PC-9 (cell line): ENCODE results near the gene ARFGAP3. TPM values are rescaled to one million over a fixed set of nuclear protein-coding genes. Genes with fewer than 3 reads are reported as not detected.

Experiments used
- BruUV-seq: library from RNA; stranded (reverse); fragments of 400-500 nt; replicated peaks from 2 replicates; lab custom pipeline; 2021; lab: Mats Ljungman, UMichigan
- CTCF ChIA-PET: fragments of 300-600 bp; sonication (Branson Sonifier 250); formaldehyde crosslinking; loops from one replicate; lab custom pipeline; 2022; ENCODE audit warnings: antibody characterized with exemption; lab: Charles Lee
- POLR2A ChIA-PET: fragments of 300-600 bp; sonication (Branson Sonifier 250); formaldehyde crosslinking; loops from one replicate; lab custom pipeline; 2022; ENCODE audit warnings: antibody characterized with exemption; ENCODE audit not compliant: unreplicated experiment; lab: Charles Lee
- DNase-seq, 2 experiments: peaks; one replicate each; pipeline versions ENCODE4 v3.0.0 to v3.0.0-alpha.2; 2015 to 2022; ENCODE audit warnings: mixed read lengths in 1 of 2
- H2AFZ ChIP-seq: fragments of 200-600 bp; sonication (generic); 2 replicates; pipeline ENCODE4 v1.8.1; 2017; ENCODE audit warnings: antibody characterized with exemption
- H3F3A ChIP-seq: fragments of 200-600 bp; sonication (generic); 2 replicates; pipeline ENCODE4 v1.8.1; 2017; ENCODE audit warnings: antibody characterized with exemption, mild to moderate bottlenecking, low read depth; ENCODE audit not compliant: insufficient read depth
- H3K27ac ChIP-seq: fragments of 200-600 bp; sonication (generic); 2 replicates; pipeline ENCODE4 v1.6.1; 2016; ENCODE audit warnings: mixed run types
- H3K27me3 ChIP-seq: fragments of 200-600 bp; sonication (generic); 2 replicates; pipeline ENCODE4 v1.6.1; 2016; ENCODE audit warnings: low read depth, mixed run types; ENCODE audit not compliant: insufficient read depth
- H3K36me3 ChIP-seq: fragments of 200-600 bp; sonication (generic); 2 replicates; pipeline ENCODE4 v1.6.1; 2016; ENCODE audit warnings: low read depth, mixed run types
- H3K4me1 ChIP-seq: fragments of 200-600 bp; sonication (generic); replicated peaks from 2 replicates; pipeline ENCODE4 v1.6.1; 2016; ENCODE audit warnings: mixed run types; ENCODE audit not compliant: insufficient read depth
- H3K4me2 ChIP-seq: fragments of 200-600 bp; sonication (generic); 2 replicates; pipeline ENCODE4 v1.6.1; 2017; ENCODE audit warnings: mixed run types
- H3K4me3 ChIP-seq: fragments of 200-600 bp; sonication (generic); 2 replicates; pipeline ENCODE4 v1.6.1; 2016; ENCODE audit warnings: mixed run types
- H3K79me2 ChIP-seq: fragments of 200-600 bp; sonication (generic); 2 replicates; pipeline ENCODE4 v1.6.1; 2017; ENCODE audit warnings: low read depth, mixed run types
- H3K9me2 ChIP-seq: fragments of 200-600 bp; sonication (generic); 2 replicates; pipeline ENCODE4 v1.8.1; 2017; ENCODE audit warnings: mild to moderate bottlenecking; ENCODE audit not compliant: insufficient read depth
- H3K9me3 ChIP-seq: fragments of 200-600 bp; sonication (generic); 2 replicates; pipeline ENCODE4 v1.8.1; 2016; ENCODE audit warnings: low read depth; ENCODE audit not compliant: insufficient read depth
- H4K20me1 ChIP-seq: fragments of 200-600 bp; sonication (generic); 2 replicates; pipeline ENCODE4 v1.8.1; 2017; ENCODE audit not compliant: insufficient read depth
- CTCF ChIP-seq: fragments of 200-600 bp; sonication (generic); conservative IDR thresholded peaks from 2 replicates; pipeline ENCODE4 v1.6.1; 2017; ENCODE audit warnings: mixed run types, antibody characterized with exemption, mild to moderate bottlenecking, moderate library complexity
- EZH2 ChIP-seq: fragments of 200-600 bp; sonication (generic); IDR thresholded peaks from 2 replicates; pipeline ENCODE4 v1.8.0; 2017; ENCODE audit warnings: antibody characterized with exemption, low read depth
- intact Hi-C: fragments of 100-400 bp; cut with micrococcal nuclease; formaldehyde crosslinking; loops from one replicate; pipeline ENCODE4 v1.10.0; 2022; ENCODE audit not compliant: unreplicated experiment
- total RNA-seq: library from RNA; stranded (reverse); gene quantifications from 2 replicates; pipeline ENCODE4 v1.2.3, GENCODE V29; 2021

Gene ARFGAP3
- total RNA-seq, 1 experiment from 2014 or later = 29.1 TPM

- POLR2A ChIA-PET = no interaction called here
- Histone ChIP-seq H3K9me2 (no peaks in the 10 kb centered on the region), H3K79me2 (no peaks in the 10 kb centered on the region), H2AFZ (no peak overlapping the region), H3K4me2 (no peak overlapping the region), H3K4me3 (no peak overlapping the region), H3K9me3 (no peaks in the 10 kb centered on the region), H3K4me1 (no peaks in the 10 kb centered on the region), H3K36me3 (peaks cover 5% of the 10 kb centered on the region), H4K20me1 (peaks cover 6% of the 10 kb centered on the region; the same call in 1 of the 2 replicates), H3F3A (no peaks in the 10 kb centered on the region; the same call in 1 of the 2 replicates), H3K27me3 (no peaks in the 10 kb centered on the region), H3K27ac (no peak overlapping the region)
- CTCF ChIA-PET = no interaction called here
- no TSS peak for BruUV-seq
- no peak for TF ChIP-seq EZH2
- TF ChIP-seq CTCF = no peak
- intact Hi-C loops = no loop called here
- DNase-seq = no peak
These were observed 22.7 kb downstream of the ARFGAP3 start for GRCh38 chr22:42834177-42834949.

GRCh38 chr22:42833104-42833503 is 24.0 kb downstream of the ARFGAP3 start:
- H3K79me2 ChIP-seq = no peaks in the 10 kb centered on the region

GRCh38 chr22:42831712-42832111 is 25.4 kb downstream of the ARFGAP3 start:
- Histone ChIP-seq H3K36me3 (peaks cover 13% of the 10 kb centered on the region), H3K4me3 (no peak overlapping the region), H4K20me1 (peaks cover 9% of the 10 kb centered on the region; the same call in 1 of the 2 replicates), H3F3A (no peaks in the 10 kb centered on the region; the same call in 1 of the 2 replicates), H3K9me2 (no peaks in the 10 kb centered on the region), H3K27me3 (no peaks in the 10 kb centered on the region), H3K9me3 (no peaks in the 10 kb centered on the region), H3K27ac (no peak overlapping the region), H3K4me1 (no peaks in the 10 kb centered on the region), H3K4me2 (no peak overlapping the region), H3K79me2 (no peaks in the 10 kb centered on the region), H2AFZ (no peak overlapping the region)
- DNase-seq = no peak
- POLR2A ChIA-PET = interaction anchor here (0.7 kb wide), 1 partner anchor 71 kb away, joined by 3 read pairs; no protein-coding TSS in a partner anchor
- intact Hi-C loops = no loop called here
- no TSS peak for BruUV-seq
- TF ChIP-seq EZH2 (no peak), CTCF (no peak)
- CTCF ChIA-PET = interaction anchor here (0.6 kb wide), 2 partner anchors 152 to 204 kb away, joined by 4 to 7 read pairs; no protein-coding TSS in a partner anchor

More at GRCh38 chr22:42833104-42833503, 24.0 kb downstream of the ARFGAP3 start:
- Histone ChIP-seq H3K4me3 (no peak overlapping the region), H3K4me2 (no peak overlapping the region), H2AFZ (no peak overlapping the region), H3K9me3 (no peaks in the 10 kb centered on the region), H3K27ac (no peak overlapping the region), H4K20me1 (peaks cover 6% of the 10 kb centered on the region; the same call in 1 of the 2 replicates), H3F3A (no peaks in the 10 kb centered on the region; the same call in 1 of the 2 replicates), H3K36me3 (peaks cover 5% of the 10 kb centered on the region), H3K4me1 (no peaks in the 10 kb centered on the region), H3K27me3 (no peaks in the 10 kb centered on the region), H3K9me2 (no peaks in the 10 kb centered on the region)
- no peak for DNase-seq
- ChIA-PET POLR2A (no interaction called here), CTCF (interaction anchor here (0.6 to 0.8 kb wide), 2 partner anchors 8 to 37 kb away, joined by 3 to 5 read pairs; no protein-coding TSS in a partner anchor)
- BruUV-seq = no TSS peak
- intact Hi-C loops = no loop called here
- no peak for TF ChIP-seq EZH2
- no peak for TF ChIP-seq CTCF
